NCI-H128 (cell line): ENCODE measurements around the gene ARFGAP3.
"Not testable (repeated sequence)": the region's sequence is repeated elsewhere in the genome, so short reads cannot be mapped to it uniquely, and the experiment has no call there.

Source experiments
- DNase-seq: peaks from one replicate; lab custom pipeline; 2025; ENCODE audit not compliant: unreplicated experiment; lab: John Stamatoyannopoulos, UW

ARFGAP3 gene

DNA sequence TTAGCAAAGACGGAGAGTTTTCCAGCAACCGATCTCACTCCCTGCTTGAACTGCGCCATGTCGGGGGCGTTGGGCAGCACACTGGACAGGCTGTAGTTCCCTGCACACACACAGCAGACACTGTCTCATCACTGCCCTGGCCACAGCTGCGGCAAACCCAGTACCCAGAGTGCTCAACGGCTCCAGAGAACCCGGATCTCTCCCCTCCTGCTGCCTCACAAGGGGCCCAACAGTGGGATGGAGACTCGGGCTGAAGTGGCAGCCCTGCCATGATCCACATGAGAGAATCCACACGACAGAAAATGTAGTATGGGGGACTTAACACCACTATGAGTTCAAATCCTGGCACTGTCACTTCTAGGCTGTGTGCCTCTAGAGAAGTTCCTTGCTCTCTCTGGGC is 58.0 kb downstream of the ARFGAP3 start:
- DNase-seq: no peak

DNA sequence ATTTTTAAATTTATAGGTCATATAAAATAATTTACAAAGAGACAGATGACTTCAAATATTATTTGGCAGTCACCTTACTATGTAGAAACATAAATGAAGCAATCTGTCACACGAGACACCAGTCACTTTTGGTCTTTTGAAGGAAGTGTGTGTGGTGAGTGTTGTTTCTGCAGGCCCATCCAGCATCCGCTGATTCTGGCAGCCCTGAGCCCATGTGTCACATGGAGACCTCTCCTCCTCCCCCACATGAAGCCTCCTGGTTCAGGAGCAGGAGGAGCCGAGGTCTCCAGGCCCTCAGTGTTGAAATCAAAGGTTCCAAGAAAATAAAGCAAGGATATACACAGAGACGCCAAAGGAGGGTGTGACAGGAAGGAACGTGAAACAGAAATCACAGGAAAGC is 60.1 kb downstream of the ARFGAP3 start:
- DNase-seq: no peak

DNA sequence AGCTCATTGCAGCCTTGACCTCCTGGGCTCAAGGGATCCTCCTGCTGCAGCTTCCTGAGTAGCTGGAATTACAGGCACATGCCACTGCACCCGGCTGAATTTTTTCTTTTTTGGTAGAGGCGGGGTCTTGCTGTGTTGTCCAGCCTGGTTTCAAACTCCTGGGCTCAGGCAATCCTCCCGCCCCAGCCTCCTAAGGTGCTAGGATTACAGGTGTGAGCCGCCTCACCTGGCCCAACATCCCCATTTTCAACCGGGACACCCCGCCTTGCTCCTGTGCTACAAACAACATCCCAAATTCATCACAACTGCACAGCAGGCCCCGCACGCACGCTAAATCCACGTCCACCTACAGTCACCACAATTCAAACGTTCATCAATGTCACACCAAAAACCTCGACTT is 61.0 kb downstream of the ARFGAP3 start:
- DNase-seq: no peak

DNA sequence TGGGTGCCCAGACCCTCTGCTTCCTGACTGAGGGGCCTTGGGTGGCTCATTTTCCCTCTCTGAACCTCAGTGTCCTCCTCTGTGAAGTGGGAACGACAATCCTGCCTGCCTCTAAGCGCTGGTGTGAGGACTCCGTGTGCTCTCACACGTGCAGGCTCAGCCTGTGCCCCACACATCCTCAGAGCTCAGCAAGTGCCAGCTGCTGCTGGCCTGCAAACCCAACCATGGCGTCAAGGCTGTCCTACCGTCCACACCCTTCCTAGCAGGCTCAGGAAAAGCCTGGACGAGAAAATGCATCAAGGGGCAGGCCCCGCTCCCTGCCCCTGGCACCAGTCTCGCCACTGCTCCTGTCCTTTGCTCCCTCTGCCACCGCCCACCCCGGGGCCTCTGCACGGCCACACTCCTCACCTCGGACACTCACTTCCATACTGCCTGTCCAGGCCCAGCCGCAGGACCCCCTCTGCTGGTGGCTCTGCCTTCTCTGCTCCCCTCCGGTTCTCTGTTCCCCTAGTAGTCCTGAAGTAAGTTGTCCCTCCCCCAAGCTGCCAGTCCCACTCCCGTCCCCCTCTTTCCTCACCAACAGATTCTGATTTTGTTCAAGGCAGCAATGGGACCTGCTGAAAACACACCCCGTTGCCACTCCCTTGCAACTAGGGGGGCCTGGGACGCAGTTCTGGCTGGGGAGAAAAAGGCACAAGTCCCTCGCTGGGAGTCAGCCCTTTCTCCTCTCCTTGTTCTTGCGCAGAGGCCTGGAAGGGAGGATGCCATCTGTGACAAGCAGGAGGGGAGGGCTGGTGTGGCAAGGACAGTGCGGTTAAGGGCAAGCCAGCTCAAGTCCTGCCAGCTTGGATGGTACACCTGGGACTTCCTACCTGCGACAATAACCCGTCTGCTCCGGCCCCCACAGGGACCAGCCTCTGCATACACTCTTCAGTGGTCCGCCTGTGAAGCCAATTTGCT is 62.2 kb downstream of the ARFGAP3 start:
- no peak for DNase-seq

DNA sequence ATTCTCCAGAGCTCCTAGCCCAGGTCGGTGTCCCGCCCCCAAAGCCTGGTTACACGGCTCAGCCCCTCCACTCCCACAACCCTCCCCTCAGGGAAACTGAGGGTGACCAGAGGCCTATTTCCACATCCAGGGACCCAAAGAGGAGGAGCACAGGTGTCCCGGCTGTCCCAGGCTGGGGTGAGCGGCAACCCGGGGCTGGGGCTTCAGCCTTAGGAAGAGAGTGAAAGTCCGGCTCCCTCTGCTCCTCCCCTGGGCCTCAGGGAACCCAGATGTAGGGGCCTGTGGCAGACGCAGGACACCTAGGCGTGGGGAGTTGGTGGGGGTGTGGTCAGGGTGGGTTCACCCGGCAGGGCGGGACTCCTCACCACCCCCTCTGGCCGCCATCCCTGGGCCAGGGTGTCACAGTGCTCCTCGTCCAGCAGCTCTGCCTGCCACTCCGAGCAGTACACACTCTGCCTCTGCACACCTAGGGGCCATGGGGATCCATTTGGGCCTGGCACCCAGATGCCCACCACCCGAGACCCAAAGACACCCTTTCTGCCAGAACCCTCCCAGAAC is 63.1 kb downstream of the ARFGAP3 start:
- DNase-seq: no peak

DNA sequence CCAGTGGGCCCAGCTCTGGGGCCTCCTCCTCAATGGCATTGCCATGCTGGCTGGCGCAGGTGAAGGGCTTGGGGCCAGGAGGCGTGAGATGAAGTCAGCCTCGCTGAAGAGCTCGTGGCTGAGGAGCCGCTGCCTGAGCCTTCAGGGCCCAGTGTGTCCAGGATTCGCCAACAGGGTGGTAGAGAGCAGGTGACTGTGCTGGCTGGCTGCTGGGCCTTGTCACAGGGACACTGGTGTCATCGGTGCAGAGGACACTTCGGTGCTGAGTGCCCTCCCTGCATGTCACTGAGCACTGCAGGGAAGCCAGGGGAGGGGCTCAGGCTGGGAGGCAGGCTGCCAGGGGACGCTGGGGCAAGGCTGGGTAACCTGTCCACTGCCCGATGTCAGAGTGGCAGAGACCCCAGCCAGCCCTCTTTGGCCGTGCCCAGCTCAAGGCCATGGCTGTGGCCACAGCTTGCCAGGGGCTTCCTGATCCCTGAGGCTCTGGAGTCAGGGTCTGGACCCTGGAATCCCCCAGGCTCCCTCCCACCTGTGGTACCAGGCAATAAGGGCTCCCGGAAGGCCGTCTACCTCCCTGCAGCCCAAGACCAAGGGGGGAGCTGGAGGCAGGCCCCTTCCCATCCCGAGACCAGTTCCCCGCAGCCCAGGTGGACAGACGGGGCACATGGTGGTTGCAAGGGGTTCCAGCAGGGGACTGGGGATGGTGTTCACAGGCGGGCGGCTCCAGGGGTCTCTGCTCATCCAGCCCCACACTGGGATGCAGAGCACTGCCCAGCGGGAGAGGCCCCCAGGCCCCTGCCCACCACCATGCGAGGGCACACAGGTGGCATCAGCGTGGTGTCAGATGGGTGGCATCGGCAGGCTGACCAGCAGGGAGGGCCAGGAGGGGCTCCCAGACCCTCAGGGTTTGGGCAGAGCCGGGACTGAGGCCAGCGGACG is 63.9 kb downstream of the ARFGAP3 start:
- no peak for DNase-seq

DNA sequence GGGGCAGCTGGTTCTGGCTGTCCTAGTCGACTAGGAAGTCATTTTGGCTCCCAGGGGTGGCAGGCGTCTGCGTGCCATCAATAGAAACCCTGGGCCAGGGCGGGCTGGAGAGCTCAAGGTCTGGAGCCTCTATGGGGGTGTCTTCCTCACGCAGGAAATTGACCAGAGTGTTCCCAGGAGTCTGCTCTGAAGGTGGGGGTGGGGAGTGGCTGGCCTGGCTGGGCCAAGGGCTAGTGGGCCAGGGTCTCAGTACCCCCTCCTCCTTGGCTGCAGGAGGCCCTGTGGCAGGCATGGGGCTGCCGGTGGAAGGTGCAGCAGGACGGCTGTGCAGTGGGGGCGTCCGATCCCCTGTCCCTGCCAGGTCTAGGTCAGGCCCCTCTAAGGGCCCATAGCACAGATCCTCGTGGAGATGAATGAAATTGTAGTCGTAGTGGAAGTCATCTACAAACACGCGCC is 64.6 kb downstream of the ARFGAP3 start:
- DNase-seq: no peak

DNA sequence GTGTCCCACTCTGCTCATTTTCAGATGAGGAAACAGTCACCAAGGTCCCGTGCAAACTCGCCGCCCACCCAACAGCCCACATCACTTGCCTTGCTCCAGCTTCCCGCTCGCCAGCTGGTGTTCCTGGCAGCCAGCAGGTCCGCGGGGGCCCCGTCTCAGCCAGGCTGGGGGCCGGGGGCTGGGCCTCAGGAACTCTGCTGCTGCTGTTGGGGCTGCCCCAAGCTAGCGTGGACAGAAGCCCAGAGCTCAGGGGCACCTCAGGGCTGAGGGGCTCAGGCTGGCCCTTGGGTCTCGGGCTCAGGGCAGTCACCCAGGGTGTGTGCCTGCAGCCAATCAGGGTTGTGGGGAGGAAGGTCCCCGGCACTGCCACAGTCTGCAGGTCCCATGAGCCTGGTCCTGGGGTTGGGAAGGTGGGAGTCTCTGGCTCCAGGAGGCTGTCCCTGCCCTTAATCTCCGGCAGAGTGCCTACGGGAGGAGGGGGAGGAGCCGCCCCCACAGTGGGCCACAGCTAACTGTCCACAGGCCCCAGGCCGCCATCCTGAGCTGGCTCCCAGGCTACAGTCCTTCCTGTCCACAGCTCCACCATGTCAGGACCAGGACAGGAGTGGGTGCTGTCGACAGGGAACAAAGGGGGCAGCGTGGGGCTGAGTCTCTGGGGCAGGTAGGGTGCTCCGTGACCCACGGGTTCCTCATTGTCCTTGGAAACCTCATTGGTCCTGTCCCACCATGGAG is 65.2 kb downstream of the ARFGAP3 start:
- no peak for DNase-seq

DNA sequence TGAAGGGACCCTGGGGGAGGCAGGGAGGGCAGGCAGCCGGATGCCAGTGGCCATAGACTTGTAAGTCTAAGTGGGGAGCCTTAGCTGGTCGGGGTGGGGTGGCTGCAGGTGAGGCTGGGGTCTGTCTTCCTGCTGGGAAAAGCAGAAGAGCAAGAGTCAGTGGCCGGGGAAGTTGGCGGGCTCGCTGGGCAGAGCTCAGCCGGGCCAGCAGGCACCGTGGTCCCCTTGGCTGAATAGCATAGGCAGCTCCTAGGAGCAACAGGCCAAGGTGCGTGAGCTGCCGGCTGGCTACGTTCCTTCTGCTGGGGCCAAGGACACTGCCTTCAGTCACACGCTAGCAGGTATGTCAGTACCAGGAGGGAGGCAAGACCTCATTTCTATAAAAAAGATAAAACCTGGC is 68.6 kb downstream of the ARFGAP3 start:
- DNase-seq: no peak

DNA sequence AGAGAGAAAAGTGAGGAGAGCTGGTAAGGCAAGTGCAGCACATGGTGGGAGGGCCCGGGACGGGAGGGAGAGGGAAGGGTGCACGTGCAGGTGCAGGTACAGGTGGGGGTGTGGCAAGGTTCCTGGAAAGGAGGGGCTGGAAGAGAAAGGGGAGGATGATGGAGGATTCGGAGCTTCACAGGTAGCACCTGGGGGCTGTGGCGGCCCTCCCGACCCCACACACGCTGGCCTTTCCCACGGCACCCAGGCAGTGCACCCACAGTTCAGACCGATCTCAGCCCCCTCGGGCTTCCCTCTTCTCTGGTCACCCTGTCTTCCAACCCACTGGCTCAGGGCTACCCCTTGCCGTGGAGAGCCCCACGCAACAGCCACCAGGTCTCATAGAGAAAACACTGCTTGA is 69.1 kb downstream of the ARFGAP3 start:
- no peak for DNase-seq

DNA sequence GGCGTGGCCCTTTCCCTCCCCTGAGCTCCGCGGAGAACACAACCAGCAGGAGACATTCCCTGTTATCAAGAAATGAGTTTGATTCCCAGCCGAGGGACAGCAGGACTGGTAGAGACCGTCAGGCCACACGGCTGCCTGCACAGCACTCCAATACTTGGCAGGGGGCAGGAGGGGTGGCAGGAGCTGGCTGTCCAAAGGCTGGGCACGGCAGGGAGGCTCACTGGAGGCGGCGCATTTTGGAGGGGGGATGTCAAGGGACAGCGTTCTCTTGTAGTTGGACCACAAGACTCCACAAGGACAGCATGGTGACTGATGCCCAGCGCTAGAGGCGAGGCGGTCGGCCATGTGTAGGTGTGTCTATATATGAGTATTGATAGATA is 69.7 kb downstream of the ARFGAP3 start:
- no peak for DNase-seq

DNA sequence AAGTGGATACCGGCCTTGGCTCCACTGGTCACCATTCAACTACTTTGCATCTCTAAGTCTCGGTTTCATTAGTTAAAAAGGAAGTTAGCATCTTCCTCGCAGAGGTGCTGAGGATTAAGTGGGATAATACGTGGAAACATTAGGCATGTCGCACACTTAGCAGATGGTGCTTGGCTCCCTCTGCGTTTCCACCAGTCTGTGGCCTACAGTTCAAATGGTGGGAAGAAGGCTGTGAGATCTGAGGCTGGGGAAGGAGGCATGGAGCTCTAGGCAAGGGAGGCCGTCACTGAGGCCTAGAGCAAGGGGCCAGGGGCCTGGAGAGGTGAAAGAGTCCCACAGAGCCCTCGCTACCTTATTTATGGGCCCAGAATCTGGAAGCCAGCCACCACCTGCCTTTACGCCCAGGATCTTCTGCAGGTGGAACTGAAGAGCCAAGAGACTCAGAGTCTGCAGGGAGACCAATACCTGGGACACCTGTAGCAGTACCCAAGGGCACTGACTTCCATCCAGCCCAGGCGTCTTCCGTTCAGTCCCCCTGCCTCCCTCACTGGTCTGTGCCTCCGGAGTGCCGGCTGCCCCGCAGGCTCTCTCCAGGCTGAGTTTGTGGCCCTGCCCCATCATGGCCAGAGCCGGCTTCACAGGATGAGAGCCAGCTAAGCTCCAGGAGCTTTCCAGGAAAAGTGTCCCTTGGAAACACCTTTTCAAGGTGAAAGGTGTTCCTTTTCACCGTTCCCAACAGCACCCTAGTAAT is 70.3 kb downstream of the ARFGAP3 start:
- no peak for DNase-seq

DNA sequence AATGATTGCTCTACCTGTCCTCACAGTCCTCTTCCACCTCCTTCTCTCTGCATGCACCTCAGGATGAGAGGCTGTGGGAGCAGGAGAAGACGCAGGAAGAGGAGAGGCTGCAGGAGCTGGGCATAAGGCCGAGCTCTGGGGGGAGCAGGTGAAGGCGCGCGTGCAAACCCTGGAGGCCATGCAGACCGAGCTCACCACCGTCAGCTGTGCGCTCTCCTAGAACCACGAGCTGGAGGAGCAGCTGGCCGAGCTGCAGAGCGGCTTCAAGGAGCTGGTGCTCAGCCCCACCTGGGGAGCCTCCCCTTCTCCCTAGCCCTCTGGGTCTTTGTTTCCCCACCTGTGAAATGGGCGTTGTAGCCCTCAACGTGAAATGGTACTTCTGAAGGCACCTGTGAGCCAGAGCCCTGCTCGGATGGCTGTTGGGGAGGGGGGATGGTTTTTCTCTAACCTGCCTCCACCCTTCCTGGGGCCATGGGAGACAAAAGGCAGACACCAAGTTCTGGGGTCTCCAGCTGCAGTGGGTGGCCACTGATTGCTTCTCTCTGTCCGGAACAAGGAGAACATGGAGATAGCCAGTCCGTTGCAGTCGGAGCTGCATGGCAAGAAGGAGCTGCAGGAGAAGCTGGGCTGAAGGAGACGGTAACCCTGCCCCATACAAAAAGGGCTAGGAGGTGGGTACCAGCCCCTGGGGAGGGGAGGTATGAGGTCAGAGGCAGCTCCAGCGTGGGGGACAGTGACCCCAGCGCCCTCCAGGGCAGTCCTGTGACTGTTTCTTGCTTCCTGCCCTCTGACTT is 71.2 kb downstream of the ARFGAP3 start:
- no peak for DNase-seq

DNA sequence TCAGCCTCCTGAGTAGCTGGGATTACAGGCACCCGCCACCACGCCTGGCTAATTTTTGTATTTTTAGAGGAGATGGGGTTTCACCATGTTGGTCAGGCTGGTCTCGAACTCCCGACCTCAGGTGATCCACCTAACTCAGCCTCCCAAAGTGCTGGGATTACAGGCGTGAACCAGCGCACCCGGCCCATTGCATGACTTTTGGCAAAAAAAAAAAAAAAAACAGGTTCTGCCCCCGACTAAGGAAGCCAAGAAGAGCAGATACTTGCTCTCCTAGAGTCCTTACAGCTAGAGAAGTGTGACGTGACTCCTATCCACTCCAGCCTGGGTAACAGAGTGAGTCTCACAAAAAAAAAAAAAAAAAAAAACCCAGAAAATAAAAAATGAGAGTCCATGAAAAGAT is 74.8 kb downstream of the ARFGAP3 start:
- DNase-seq: not testable (repeated sequence)

DNA sequence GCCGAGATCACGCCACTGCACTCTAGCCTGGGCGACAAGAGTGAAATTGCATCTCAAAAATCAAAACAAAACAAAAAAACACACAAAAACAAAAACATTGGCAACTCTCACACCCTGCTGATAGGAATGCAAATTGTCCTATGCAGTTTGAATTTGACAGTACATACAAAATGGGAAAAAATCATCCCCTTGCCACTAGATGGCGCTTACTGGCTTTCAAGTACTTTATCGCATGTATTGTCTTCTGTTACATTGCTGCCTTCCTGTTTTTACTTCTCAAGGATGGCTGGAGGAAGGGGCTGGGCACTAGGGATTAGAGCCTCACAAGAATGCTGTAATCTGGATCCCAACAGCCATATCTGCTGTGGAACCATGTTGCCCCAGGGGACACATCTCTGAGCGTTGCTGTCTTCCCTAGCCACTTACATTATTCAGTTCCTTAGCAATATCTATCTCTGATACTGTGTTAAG is 77.0 kb downstream of the ARFGAP3 start:
- DNase-seq: peak; percentile 34

DNA sequence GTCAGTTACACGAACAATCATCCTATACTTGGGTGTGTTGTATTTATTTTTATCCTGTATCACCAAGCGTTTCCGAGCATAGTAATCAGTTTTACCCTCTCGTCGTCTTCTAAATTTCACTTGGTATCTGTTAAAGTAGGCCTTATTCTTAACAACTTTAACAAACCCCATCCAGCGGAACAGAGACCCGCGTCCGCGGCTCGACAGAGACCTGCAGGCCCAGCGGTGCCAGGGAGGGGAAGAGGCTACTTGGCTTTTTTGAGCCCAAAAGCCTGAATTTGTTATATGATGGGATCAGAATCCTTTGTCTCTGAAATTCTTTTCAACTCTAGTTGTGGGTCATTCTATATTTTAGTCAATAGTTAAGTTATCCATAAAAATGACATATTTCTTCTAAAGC is 79.9 kb downstream of the ARFGAP3 start:
- DNase-seq: no peak

DNA sequence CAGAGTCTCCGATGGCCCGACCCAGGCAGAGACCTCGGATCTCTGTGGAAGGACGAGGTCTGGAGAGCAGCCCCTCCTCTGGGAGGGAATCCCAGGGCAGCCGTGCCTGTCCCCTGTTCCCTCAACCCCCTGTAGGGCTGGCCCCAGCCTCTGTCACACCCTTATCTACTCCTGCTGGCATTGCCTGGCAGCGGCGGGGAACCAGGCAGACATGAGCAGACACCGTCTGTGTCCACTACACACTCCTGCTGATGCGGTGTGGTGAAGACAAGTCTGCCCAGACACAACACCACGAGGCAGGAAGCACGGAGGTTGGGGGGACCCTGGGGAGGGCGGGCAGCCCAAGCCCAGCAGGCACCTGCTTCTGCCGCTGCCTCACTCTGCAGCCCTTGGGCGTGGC is 83.9 kb downstream of the ARFGAP3 start:
- DNase-seq: no peak

DNA sequence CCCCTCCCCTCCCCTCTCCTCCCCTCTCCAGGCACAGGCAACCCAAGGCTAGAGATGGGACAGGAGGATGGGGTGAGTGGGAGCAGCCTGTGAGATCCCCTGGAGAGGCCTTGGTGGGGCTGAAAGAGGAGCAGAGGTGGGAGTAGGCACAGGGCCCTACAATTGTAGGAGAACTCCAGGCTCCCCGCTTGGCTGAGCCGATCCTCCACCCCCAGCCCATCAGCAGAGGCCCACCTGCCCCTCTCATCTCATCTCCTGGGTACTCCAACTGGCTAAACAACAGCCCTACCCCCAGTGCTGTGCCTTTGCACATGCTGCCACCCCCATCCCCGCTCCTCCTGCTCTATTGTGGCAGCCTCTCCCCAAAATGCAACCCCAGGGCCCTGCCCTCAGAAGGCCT is 84.4 kb downstream of the ARFGAP3 start:
- DNase-seq: no peak

DNA sequence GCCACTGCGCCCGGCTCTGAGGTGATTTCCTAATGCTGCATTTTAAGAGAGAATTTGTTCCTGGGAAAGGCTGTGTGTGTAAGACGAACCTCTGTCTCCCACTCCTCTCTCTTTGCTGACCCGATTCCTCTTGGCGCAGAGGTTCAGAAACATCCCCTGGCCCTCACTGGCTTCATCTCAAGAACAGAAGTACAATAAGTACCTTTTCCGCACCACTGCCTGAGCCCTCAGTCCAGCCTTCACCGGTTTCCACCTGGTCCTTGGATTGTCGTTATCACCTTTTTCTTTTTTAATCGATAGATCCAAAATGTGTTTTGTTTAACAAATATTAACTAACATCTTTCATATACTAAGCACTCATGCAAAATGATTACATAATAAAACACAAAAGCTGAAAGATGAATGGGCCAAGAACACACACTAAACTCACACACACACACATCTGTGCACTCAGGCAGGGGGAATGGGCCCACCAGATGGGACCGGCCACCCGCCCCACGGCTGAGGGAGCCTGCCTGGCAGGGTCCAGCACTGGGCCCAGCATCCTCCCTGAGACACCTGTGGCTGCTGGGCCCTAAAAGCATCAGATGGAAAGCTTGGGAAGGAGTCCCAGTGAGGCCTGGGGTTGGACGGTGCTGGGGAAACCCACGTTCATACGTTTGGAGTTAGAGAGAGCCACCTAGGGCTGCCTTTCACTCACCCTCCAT is 86.0 kb downstream of the ARFGAP3 start:
- DNase-seq: no peak
